Measurements from ENCODE around the gene AK2.

GRCh38 chr1:33009561-33009960 lies 27.1 kb downstream of the AK2 start:
- TF ChIP-seq CTCF (IDR thresholded peaks at IDR 0.05) (no peak), RAD21 (conservative IDR thresholded peaks at IDR 0.05 in 1 of 2, IDR thresholded peaks at IDR 0.05 in 1 of 2) (no peak), ATOH8 (CRISPR knock-in tag; IDR thresholded peaks at IDR 0.05; ENCODE audit: low read depth) (no peak), EHMT2 (IDR thresholded peaks at IDR 0.05; ENCODE audit: low read depth) (no peak), POLR2A (IDR thresholded peaks at IDR 0.05; ENCODE audit: low read length) (no peak), ESRRA (IDR thresholded peaks at IDR 0.05; ENCODE audit: borderline replicate concordance, low read length) (no peak), CBX8 (IDR thresholded peaks at IDR 0.05) (no peak)

Measured in A549 (cell line).